H4 (cell line): ENCODE results near the gene MASP1. TPM values are rescaled to one million over a fixed set of nuclear protein-coding genes. Genes with fewer than 3 reads are reported as not detected.
"Not testable (repeated sequence)": the region's sequence is repeated elsewhere in the genome, so short reads cannot be mapped to it uniquely, and the experiment has no call there.

Experiments used
- DNase-seq: peaks from one replicate; pipeline ENCODE4 v3.0.0-alpha.2; 2015; ENCODE audit warnings: low spot score
- total RNA-seq: library from RNA; depleted of rRNA; stranded (reverse); fragments of >200 nt; shearing (Covaris generic); gene quantifications from 2 replicates; pipeline ENCODE4 v1.2.3, GENCODE V29; 2014

MASP1 gene
- total RNA-seq, 1 experiment from 2014 or later, result 10.2 TPM

DNA sequence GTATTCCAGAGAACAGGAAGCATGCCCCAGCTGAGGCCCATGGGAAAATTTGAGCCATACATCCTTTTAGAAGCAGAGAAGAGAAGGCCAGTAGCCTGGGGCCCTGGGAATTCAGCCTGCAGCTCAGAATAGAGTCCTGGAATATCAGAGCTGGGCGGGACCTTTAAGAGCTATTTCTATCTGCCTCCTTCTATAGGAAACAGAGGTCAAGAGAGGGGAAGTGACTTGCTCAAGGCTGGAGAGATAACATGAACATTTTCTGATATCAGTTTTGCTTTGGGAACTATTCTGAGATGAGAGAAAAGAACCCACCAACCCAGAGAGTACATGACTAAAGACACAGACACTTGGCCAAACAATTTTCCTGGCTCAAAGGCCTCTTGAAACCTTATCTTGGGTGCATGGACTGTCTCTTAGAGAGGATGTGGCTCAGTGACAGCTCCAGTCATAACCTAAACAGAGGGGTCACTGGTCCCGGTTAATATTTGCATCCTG lies 26.0 kb downstream of the MASP1 start:
- DNase-seq, result no peak

DNA sequence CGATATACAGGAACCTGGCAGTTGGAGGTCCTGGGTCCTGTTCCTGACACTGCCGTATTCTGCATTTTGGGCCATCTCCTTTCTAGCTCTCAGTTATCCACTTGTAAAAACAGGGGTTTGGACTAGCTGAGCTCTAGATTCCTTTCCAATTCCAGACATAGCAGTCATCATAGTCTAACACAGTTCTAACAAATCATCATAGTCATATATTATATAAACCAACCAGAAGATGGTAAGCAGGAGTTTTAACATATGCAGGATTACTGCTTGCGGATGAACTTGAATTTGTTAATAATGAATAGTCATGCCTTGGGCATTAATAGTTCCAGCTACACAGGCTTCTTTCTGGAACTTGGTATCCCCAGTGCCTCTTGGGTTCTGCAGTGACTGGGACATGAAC lies 26.6 kb downstream of the MASP1 start:
- DNase-seq, result no peak

DNA sequence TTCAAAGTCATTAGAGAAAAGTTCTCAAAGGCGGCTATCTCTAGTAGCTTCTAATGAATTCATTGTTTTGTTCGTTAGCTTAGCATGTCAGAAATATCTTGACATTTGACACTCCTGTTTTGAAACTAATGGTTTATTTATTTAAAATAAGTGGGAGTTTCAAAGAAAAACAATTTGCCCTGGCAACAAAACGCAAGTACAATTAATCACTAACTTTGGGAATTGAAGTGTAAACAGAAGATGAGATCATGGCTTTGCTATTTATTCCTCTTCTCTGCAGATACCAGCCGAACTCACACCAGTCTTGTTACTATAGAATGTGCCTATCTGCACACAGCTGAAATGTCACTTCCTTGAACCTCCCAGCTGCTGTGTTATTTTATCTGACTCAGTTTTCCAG lies 27.5 kb downstream of the MASP1 start:
- DNase-seq, result peak; percentile 65

DNA sequence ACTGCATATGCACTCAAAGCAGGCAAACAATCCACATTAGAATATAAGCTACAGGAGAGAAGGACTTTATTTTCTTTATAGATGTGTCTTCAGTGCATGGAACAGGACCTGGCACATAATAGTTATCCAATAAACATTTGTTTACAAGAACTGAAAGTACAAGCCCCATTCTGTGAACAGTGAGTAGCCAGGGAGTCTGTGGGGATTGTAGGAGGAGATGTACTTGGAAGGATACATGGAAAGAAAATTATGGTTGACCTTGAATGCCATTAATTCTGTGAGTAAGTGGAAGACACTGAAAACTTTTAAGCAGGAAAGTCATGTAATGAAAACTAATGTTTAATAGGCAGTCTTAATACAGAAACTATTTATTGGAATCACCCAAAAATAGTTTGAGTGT lies 28.3 kb downstream of the MASP1 start:
- DNase-seq, result no peak

DNA sequence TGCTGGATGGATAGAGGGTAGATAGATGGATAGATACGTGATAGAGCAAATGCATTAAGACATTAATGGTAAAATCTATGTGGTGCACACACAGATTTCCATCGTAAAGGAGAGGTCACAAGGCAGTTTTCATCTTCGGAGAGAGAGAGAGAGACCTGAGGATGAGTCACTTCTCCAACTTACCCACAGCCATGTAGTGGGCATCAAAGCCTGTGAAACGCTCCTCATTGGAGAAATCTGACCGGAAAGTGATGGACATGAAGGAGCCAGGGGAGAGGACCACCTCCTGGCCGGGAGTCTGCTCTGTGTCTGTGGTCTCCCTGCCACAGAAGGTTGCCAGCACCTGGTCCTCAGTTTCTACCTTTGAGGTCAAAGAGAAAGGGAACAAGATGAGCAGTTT lies 29.2 kb downstream of the MASP1 start:
- DNase-seq, result no peak

DNA sequence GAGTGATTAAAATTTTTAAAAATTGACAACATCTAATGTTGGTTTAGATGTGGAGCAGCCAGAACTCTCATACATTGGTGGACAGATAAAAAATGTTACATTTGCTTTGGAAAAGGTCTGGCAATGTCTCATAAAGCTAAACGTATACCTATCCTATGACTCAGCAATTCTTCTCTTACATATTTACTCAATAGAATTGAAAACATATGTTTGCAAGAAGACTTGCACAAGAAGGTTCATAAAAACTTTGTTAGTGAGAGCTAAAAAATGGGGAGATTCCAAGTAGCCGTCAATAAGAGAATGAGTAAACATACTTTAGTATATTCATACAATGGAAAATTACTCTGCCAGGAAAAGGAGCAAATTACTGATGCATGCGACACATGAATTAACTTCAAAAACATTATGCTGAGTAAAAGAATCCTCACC lies 30.0 kb downstream of the MASP1 start:
- peak; percentile 42 for DNase-seq

DNA sequence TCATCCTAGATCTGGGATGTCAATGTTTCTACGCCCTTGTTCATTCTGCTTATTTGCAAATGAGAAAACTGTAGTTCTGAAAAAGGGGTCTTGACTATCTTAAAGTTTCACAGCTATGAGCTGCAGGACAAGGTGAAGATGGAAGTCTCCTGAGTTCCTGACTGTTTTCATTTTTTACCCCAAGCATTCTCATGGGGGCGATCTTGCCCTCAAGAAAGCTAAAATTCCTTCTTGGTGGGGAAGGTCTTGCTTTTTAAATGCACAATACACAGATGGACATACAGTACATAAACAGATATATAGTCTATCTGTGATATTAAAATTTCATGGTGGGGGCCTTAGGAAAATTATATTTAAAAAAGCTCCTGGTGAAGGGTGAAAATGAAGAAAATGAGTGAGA lies 32.4 kb downstream of the MASP1 start:
- no peak for DNase-seq

DNA sequence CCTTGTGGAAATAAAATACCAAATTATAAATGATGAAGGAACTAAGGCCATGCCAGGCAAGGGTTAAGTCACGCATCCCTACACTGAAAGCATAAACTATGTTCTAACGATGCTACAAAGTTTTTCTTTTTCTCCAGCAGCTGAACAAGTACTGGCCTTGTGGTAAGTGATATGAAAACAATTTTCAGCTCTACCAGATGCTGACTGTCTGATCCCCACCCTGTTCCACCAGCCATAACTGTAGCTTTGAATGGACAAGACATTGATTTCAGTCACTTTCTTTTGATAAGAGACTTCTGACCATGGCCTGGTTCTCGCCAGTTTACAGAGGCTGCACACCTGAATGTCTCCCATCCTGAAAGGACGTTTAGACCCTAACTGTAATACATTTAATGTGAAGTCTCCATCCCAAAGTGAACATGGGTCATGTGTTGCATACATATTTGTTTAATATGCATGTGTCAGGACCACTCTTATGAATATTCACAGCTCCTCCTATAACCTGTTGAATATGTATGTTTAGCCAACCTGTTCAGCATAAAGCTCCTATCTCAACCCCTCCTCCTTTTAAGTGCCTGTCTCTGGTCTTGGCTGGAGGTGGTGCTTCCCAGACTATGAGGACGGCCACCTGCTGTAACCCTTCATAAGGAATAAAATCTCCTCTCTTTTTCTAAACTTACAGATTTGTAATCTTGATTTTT lies 33.4 kb downstream of the MASP1 start:
- DNase-seq, result no peak

DNA sequence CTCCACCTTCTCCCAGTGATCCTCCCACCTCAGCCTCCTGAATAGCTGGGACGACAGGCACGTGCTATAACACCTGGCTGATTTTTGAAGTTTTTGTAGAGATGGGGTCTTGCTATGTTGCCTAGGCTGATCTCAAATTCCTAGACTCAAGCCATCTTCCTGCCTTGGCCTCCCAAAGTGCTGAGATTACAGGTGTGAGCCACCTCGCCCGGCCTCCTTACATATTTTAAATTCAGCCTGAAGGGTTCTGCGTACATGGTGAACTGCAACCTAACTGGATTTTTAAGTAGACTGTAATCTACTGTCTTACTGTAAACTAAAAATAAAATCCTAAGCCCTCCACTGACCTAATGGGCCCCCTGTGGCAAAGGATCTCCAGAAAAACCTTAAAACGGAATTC lies 34.1 kb downstream of the MASP1 start:
- DNase-seq, result no peak

DNA sequence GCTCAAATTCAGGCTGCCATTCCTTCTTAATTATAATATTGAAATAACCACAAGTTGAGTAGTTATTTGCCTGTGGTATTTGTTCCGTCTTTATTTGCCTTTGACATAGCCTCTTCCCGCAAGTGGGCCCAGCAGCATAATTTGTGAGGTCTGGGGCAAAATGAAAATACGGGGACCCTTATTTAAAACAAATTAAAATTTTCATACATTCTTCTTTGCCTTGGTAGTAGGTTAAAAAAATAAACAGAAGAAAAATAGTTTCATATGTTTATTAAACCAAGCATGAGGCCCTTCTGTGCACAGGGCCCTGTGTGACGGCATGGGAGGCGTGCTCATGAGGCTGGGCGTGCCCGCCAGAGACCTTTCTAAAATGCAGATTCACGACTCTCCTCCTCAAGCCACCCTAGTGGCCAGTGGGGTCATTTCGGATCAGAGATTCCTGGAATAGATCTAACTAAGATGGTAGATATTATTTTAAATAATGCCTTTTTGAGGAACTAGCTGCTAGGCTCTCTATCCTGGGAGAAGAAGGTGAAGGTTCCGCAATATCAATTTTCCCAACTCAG lies 35.4 kb downstream of the MASP1 start:
- no peak for DNase-seq

DNA sequence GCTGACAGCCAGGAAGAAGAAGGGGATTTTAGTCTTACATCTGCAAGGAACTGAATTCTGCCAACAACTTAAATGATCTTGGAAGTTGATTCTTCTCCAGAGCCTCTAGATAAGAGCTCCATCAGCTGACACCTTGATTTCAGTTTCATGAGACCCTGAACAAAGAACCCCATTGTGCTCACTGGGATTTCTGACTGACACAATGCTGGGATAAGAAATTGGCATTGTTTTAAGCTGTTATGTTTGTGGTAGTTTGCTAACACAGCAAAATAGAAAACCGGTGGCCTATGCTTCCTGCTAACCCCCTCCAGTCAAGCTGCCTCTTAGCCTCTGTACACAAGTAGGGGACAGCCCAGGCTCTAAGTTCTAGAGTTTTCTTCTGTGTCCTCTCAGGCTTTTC lies 36.2 kb downstream of the MASP1 start:
- no peak for DNase-seq

DNA sequence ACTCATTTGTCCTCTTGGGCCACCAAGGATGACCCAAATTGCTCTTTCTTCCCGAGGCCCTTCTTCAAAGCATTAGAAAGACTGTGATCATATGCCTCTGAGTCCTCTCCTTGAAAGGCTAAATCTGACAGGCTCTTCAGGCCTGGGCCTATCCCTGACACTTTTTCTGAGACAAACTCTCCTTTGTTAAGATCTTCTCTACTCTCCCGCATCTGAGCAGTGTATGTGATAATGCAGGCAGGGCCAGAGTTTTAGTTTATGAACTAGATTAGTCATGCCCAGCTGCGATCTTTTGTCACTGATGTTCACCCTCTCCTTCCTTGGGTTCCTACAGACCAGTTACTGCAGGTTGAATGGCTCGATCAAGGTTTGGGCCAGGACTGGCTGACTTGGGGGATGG lies 39.2 kb downstream of the MASP1 start:
- DNase-seq, result no peak

DNA sequence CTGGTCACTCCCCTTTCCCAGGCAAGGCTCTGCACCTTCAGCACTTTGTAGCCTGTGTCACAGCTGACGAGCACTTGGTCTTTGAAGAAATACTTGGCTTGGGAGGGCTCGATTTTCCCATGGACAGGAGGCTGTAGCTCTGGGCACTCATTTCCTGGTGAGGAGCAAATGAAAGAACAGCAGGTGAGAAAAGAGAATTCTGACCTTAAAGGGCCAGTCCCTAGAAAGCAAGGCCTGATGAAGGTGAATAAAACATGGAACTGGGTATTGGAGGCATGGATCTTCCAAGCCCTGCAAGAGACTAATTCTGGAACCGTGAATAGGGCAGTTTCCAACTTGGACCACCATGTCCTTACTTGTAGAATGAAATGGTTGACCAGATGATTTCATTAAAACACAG lies 39.9 kb downstream of the MASP1 start:
- no peak for DNase-seq

DNA sequence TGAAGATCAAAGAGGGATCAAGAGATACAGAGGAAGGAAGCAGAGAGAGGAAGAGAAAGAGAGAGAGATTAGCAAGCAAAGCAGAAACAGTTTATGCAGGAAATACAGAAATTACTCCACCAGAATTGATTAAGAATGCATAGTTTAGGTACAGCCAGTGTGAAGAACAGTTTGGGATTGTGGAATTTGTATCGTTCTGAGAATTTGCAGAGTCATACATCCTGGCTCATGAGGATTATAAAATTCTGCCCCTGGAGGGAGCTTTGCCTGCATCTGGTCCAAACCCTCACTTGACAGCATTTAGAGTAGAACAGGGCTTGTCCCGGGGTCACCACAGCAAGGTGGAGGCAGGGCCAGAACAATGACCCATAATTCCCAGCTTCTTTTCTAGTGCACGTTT lies 44.1 kb downstream of the MASP1 start:
- peak; percentile 23 for DNase-seq

DNA sequence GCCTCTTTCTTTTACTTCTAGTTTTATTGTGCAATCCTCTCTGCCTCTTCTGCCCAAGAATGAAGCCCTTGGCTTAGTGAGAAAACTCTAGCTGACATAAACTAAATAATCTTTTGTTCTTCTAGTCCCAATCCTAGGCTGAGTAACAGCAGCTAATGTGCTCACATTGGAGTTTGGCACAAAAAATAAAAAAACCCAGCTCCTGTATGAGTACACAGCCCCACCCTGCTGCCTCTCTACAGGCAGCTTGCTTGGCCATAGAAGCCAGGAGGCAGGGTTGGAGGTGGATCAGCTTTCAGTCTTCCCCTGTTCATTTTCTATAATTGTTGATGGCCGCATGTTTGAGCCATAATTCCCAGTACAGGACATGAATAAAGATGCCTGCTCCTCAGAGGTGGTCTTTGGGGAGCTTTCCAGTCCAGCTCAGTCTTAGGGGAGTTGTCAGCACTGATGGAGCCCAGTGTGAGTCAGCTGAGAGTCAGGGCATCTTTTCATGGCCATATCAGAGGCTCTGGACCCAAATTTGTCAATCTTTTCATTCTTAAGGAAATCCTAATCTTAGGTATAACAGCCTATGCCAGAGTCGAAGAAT lies 47.5 kb downstream of the MASP1 start:
- no peak for DNase-seq

DNA sequence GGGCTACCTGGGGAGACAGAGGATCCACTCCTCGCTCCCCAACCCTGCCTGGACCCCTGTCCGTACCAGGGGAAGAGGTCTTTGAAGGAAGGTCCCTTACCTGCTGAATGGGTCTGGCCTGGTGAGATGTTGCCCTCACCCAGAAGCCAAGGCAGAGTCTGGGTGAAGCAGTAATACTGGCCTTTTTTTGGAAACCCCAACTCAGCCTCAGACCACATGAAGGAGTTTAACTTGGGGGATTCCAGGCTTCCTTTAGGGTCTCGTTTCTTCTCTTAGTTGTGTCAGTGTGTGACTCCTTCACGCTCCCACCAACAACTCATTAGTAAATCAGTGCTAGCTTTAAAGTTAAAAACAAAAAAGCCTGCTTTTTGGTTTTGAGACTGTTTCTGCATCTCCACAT lies 48.6 kb downstream of the MASP1 start:
- no peak for DNase-seq

DNA sequence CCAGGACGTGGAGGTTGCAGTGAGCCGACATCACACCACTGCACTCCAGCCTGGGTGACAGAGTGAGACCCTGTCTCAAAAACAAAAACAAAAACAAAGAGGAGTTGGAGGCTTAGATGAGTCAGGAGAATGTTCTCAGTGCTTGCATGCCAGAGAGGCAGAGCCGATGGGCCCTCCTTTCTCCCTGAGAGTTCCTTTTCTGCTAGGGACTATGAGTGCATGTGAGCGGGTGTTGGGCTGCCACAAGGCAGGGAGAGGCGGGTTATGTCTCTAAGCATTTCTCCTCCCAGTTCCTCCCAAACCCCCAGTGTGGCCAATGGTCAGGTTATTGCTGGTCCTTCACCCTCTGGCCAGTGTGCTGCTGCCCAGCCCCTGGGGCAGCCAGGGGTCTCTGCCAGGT lies 49.1 kb downstream of the MASP1 start:
- DNase-seq, result no peak

DNA sequence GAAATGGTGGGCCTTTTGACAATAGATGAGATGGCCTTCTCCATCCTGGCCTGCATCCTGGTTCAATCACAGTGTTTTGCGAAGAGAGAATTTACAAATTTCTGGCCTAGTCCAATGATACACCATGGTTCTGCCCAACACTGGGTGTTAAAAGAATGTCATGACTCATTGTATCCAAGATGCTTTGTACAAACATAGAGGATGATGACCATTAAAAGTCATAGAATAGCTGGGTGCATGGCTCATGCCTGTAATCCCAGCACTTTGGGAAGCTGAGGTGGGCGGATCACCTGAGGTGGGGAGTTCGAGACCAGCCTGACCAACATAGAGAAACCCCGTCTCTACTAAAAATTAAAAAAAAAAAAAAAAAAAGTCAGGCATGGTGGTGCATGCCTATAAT lies 52.7 kb downstream of the MASP1 start:
- DNase-seq, result not testable (repeated sequence)

DNA sequence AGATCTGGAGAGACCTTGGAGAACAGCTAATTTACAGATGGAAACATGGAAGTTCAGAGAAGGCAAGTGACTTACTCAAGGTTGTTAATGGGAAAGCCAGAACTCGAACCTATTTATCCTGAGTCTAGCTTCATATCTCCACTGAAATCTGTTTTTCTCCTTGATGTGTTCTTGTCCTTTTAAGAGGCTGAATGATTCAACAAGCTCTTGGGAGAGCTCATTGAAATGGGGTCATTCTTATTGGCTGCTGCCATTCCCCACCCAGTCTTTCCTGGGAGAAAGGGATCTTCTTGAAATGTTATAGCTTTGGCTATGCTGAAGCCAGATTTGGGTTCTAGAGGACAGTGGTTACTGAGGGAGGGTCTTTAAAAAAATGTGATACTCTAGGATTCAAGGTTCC lies 53.3 kb downstream of the MASP1 start:
- no peak for DNase-seq

DNA sequence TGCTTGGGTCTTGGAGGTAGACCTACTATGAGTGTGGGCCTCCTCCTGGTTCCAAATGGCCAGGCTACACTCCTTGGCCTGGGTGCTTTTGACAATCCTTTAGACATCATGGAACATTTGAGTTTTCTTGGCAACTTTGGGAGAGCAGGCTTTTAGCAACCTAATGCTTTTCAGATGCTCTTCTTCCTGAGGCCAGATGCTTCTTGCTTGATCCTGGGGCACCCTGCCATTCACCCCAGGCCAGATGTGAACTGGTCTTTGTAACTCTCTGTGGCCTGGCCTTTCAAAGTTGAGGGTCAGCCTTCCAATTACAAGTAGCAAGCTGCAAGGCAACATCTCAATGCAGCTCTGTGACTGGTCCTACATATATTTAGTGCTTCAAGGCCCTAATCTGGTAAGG lies 53.8 kb downstream of the MASP1 start:
- no peak for DNase-seq

DNA sequence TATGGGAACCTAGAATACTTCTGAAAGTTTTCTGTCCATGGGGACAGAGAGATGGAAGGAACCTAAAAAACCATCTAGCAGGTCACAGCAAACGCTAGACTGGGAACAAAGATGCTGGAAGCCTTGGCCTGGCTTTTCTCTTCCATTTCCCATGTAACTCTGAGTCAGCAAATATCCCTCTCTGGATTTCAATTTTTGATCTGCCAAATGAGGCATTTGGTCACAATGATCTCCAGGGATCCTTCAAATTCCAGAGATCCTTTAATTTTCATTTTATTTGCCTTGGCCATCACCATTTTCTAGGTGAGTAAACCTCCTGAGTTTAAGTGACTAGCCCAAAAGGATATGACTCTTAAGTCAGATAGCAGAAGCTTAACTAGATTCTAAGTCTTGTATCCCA lies 54.6 kb downstream of the MASP1 start:
- DNase-seq, result no peak

DNA sequence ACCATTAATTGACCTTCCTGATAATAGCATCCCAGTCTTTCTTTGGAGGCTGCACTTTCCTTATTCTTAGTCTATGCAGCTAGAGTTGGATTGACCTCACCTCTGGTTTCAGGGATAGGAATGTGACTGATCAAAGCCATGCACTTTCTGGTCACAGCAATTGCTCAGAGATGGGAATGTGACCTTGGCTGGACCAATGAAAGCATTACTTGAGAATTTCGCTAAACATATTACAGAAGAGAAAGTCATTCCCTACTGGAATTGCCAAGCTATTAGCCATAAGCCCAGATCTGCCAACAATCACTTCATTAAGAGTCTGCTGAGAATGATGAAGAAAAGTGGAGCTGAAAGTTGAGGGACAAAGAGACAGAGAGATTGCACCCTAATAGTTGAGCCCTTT lies 61.5 kb downstream of the MASP1 start:
- no peak for DNase-seq

DNA sequence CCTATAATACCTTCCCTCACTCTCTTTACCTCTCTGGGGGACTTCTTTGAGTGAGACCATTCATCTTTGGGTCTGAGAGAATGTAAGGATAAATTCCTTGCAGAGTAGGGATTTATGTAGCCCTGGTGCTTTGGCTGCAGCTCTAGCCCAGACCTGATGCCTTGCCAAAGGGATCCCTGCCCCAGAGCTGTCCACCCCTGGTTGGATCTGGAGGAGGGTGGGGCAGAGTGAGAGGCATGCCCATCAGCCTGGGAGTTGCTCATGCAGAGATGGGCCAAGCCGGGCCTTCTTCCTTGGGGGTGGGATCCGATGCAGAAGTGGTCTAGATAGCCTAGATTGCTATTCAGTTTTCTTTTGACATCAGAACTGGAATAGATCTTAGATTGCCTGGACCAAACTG lies 62.8 kb downstream of the MASP1 start:
- DNase-seq, result no peak
